Measurements from ENCODE around the gene ODAD4.

- TF ChIP-seq CTCF (conservative IDR thresholded peaks at IDR 0.05) (no peak), ZFX (IDR thresholded peaks at IDR 0.05) (no peak)
These were observed 45.0 kb downstream of the ODAD4 start for GRCh38 chr17:41975099-41976083.
